OCI-LY7 (cell line): ENCODE data around the gene ENAH. TPM values are rescaled to one million over a fixed set of nuclear protein-coding genes. Genes with fewer than 3 reads are reported as not detected.

ENCODE experiments used
- BruUV-seq: library from RNA; stranded (reverse); fragments of 400-500 nt; replicated peaks from 2 replicates; lab custom pipeline; 2021; lab: Mats Ljungman, UMichigan
- CTCF ChIA-PET: fragments of 300-600 bp; sonication (Branson Sonifier 250); formaldehyde crosslinking; loops from one replicate; lab custom pipeline; 2022; ENCODE audit warnings: antibody characterized with exemption; ENCODE audit not compliant: unreplicated experiment; lab: Charles Lee
- POLR2A ChIA-PET: fragments of 300-600 bp; sonication (Branson Sonifier 250); formaldehyde crosslinking; loops from one replicate; lab custom pipeline; 2022; ENCODE audit warnings: antibody characterized with exemption; lab: Charles Lee
- DNase-seq: peaks from one replicate; pipeline ENCODE4 v3.0.0-alpha.2; 2015; ENCODE audit warnings: low spot score
- H2AFZ ChIP-seq: fragments of 200-600 bp; sonication (generic), shearing (Covaris generic); 2 replicates; pipeline ENCODE4 v1.6.1; 2014; ENCODE audit warnings: mild to moderate bottlenecking, antibody characterized with exemption, low read length, moderate library complexity
- H3K27ac ChIP-seq: fragments of 200-600 bp; sonication (generic); 2 replicates; pipeline ENCODE4 v1.5.1; 2014; ENCODE audit warnings: mixed run types, low read depth, mild to moderate bottlenecking, moderate library complexity, low read length, inconsistent platforms; ENCODE audit not compliant: poor library complexity, severe bottlenecking
- H3K36me3 ChIP-seq: fragments of 200-600 bp; sonication (generic); 2 replicates; pipeline ENCODE4 v1.6.1; 2014; ENCODE audit warnings: mild to moderate bottlenecking, antibody characterized with exemption, low read length, moderate library complexity, mixed read lengths; ENCODE audit not compliant: insufficient read depth
- H3K4me1 ChIP-seq: fragments of 200-600 bp; sonication (generic); 2 replicates; pipeline ENCODE4 v1.5.1; 2014; ENCODE audit warnings: mild to moderate bottlenecking, low read length; ENCODE audit not compliant: insufficient read depth, poor library complexity, severe bottlenecking
- H3K4me2 ChIP-seq: fragments of 200-600 bp; sonication (generic); 2 replicates; pipeline ENCODE4 v1.6.1; 2014; ENCODE audit warnings: mild to moderate bottlenecking, low read length
- H3K4me3 ChIP-seq: fragments of 200-600 bp; sonication (generic); 2 replicates; pipeline ENCODE4 v1.5.1; 2014; ENCODE audit warnings: mild to moderate bottlenecking, low read depth, low read length; ENCODE audit not compliant: poor library complexity, severe bottlenecking
- H3K79me2 ChIP-seq: fragments of 200-600 bp; sonication (generic); 2 replicates; pipeline ENCODE4 v1.6.1; 2016; ENCODE audit warnings: low read depth, mild to moderate bottlenecking, low read length, moderate library complexity, mixed read lengths; ENCODE audit not compliant: insufficient read depth
- H3K9me2 ChIP-seq: fragments of 200-600 bp; sonication (generic); 2 replicates; pipeline ENCODE4 v1.6.1; 2016; ENCODE audit warnings: mild to moderate bottlenecking, low read length, mixed read lengths; ENCODE audit not compliant: insufficient read depth
- H3K9me3 ChIP-seq: fragments of 200-600 bp; sonication (generic); 2 replicates; pipeline ENCODE4 v1.6.1; 2014; ENCODE audit warnings: mild to moderate bottlenecking, mixed run types, low read length, mixed read lengths
- H4K20me1 ChIP-seq: fragments of 200-600 bp; sonication (generic); 2 replicates; pipeline ENCODE4 v1.6.1; 2014; ENCODE audit warnings: mild to moderate bottlenecking, antibody characterized with exemption, low read length, moderate library complexity, mixed read lengths; ENCODE audit not compliant: insufficient read depth
- CTCF ChIP-seq: fragments of 200-600 bp; sonication (generic); conservative IDR thresholded peaks from 2 replicates; pipeline ENCODE4 v1.5.1; 2014; ENCODE audit warnings: mild to moderate bottlenecking, antibody characterized with exemption, low read length, moderate library complexity, mixed read lengths
- EZH2phosphoT487 ChIP-seq: fragments of 200-600 bp; sonication (generic); IDR thresholded peaks from 2 replicates; pipeline ENCODE4 v1.6.1; 2018; ENCODE audit warnings: low read depth, borderline replicate concordance, mild to moderate bottlenecking, mixed run types, antibody characterized with exemption, low read length, moderate library complexity, mixed read lengths
- intact Hi-C: fragments of 100-400 bp; cut with micrococcal nuclease; formaldehyde crosslinking; loops from one replicate; pipeline ENCODE4 v1.10.0; 2022; ENCODE audit not compliant: unreplicated experiment
- total RNA-seq, 2 experiments: library from RNA; depleted of rRNA in 1 of 2; stranded (reverse); fragments of >200 nt in 1 of 2; shearing (Covaris generic) in 1 of 2; gene quantifications; 2 replicates each; pipeline ENCODE4 v1.2.3, GENCODE V29; 2014 to 2022

ENAH gene
- total RNA-seq, 2 experiments from 2014 or later = 4.6 to 18.1 TPM

- BruUV-seq = no TSS peak
- DNase-seq = no peak
Measured at GRCh38 chr1:225541383-225541782, 111.5 kb downstream of the ENAH start.

GRCh38 chr1:225539575-225539974 lies 113.3 kb downstream of the ENAH start:
- intact Hi-C loops = no loop called here
- CTCF ChIA-PET = no interaction called here

More at GRCh38 chr1:225541383-225541782, 111.5 kb downstream of the ENAH start:
- CTCF ChIA-PET = no interaction called here
- H3K79me2 ChIP-seq = no peaks in the 10 kb centered on the region
- no peaks in the 10 kb centered on the region for H3K9me3 ChIP-seq
- no peak overlapping the region for H3K4me3 ChIP-seq
- intact Hi-C loops = no loop called here
- H3K27ac ChIP-seq = no peak overlapping the region
- H4K20me1 ChIP-seq = no peaks in the 10 kb centered on the region
- H3K4me1 ChIP-seq = peaks cover 28% of the 10 kb centered on the region
- no peaks in the 10 kb centered on the region for H3K36me3 ChIP-seq
- H2AFZ ChIP-seq = no peak overlapping the region
- no peak overlapping the region for H3K4me2 ChIP-seq
- POLR2A ChIA-PET = interaction anchor here (0.6 to 1.7 kb wide), 3 partner anchors 18 to 63 kb away, joined by 3 to 5 read pairs (median 3); no protein-coding TSS in a partner anchor
- no peak for TF ChIP-seq EZH2phosphoT487
- no peak for TF ChIP-seq CTCF
- H3K9me2 ChIP-seq = no peaks in the 10 kb centered on the region

More at GRCh38 chr1:225539575-225539974, 113.3 kb downstream of the ENAH start:
- Histone ChIP-seq H3K9me2 (no peaks in the 10 kb centered on the region), H3K27ac (no peak overlapping the region), H3K4me3 (no peak overlapping the region), H3K4me1 (peaks cover 28% of the 10 kb centered on the region), H2AFZ (no peak overlapping the region), H3K4me2 (peak overlapping the region; percentile 20), H3K79me2 (no peaks in the 10 kb centered on the region), H3K9me3 (no peaks in the 10 kb centered on the region), H3K36me3 (no peaks in the 10 kb centered on the region), H4K20me1 (no peaks in the 10 kb centered on the region)
- no TSS peak for BruUV-seq
- no peak for TF ChIP-seq EZH2phosphoT487
- TF ChIP-seq CTCF = no peak
- DNase-seq = peak; percentile 7
- POLR2A ChIA-PET = interaction anchor here (0.6 to 1.5 kb wide), 6 partner anchors 8 to 455 kb away, joined by 3 to 4 read pairs (median 3); no protein-coding TSS in a partner anchor
